ENCODE data around the gene MACROD2.

The MACROD2 gene

DNA sequence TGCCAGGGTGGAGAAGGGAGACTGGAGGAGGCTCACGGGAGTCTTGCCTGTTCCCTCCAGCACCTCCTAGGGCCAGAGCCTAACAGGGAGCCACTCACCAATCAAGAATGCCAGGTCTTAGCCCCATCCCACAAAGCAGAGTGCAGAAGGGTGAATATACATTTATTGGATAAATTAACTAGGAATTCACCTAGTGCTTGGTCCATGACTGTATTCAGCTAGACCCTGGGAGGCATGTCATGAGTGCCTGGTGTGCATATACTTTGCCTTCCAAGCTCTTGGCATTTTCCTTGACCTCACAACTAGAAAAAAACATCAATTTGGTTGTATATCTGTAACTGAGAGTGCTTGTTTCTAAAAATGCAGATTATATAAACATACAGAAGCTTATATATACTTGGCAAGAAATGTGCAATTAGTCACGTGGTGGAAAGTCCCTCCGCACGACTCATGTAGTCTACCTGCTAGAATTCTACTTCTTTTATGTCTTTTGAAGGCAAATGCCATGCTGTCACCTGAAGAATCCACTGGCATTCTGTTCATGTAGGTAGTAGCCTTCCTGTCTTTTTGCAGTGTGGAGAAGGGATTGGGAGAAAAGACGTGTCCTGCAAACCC lies 1586.9 kb downstream of the MACROD2 start:
- Histone ChIP-seq H3K36me3 (ENCODE audit: insufficient read depth, low read length) (no peaks in the 10 kb centered on the region), H3K27me3 (ENCODE audit: control insufficient read depth, insufficient read depth, low read length) (no peaks in the 10 kb centered on the region), H3K4me2 (ENCODE audit: low read length) (no peak overlapping the region), H3K4me3 (ENCODE audit: low read length) (no peak overlapping the region), H3K9me3 (replicated peaks; ENCODE audit: low read length) (no peaks in the 10 kb centered on the region), H3K9ac (ENCODE audit: low read depth, low read length) (no peak overlapping the region), H3K4me1 (ENCODE audit: control insufficient read depth, insufficient read depth, low read length) (no peaks in the 10 kb centered on the region)

GRCh38 chr20:15584507-15584906 lies 1589.2 kb downstream of the MACROD2 start:
- H3K9me3 ChIP-seq (replicated peaks; ENCODE audit: low read length): no peaks in the 10 kb centered on the region
- no peak overlapping the region for H3K4me3 ChIP-seq (ENCODE audit: low read length)
- H3K36me3 ChIP-seq (ENCODE audit: insufficient read depth, low read length): no peaks in the 10 kb centered on the region
- no peaks in the 10 kb centered on the region for H3K27me3 ChIP-seq (ENCODE audit: control insufficient read depth, insufficient read depth, low read length)
- no peaks in the 10 kb centered on the region for H3K4me1 ChIP-seq (ENCODE audit: control insufficient read depth, insufficient read depth, low read length)
- no peak overlapping the region for H3K4me2 ChIP-seq (ENCODE audit: low read length)
- H3K9ac ChIP-seq (ENCODE audit: low read depth, low read length): no peak overlapping the region

- Histone ChIP-seq H3K9ac (ENCODE audit: low read depth, low read length) (no peak overlapping the region), H3K4me3 (ENCODE audit: low read length) (no peak overlapping the region), H3K4me2 (ENCODE audit: low read length) (no peak overlapping the region), H3K9me3 (replicated peaks; ENCODE audit: low read length) (no peaks in the 10 kb centered on the region), H3K36me3 (ENCODE audit: insufficient read depth, low read length) (no peaks in the 10 kb centered on the region), H3K27me3 (ENCODE audit: control insufficient read depth, insufficient read depth, low read length) (no peaks in the 10 kb centered on the region), H3K4me1 (ENCODE audit: control insufficient read depth, insufficient read depth, low read length) (no peaks in the 10 kb centered on the region)
Measured at GRCh38 chr20:15593081-15593480, 1597.8 kb downstream of the MACROD2 start.

GRCh38 chr20:15594158-15594695 lies 1598.9 kb downstream of the MACROD2 start:
- Histone ChIP-seq H3K36me3 (ENCODE audit: insufficient read depth, low read length) (no peaks in the 10 kb centered on the region), H3K9ac (ENCODE audit: low read depth, low read length) (no peak overlapping the region), H3K4me2 (ENCODE audit: low read length) (no peak overlapping the region), H3K9me3 (replicated peaks; ENCODE audit: low read length) (no peaks in the 10 kb centered on the region), H3K4me3 (ENCODE audit: low read length) (no peak overlapping the region), H3K4me1 (ENCODE audit: control insufficient read depth, insufficient read depth, low read length) (no peaks in the 10 kb centered on the region), H3K27me3 (ENCODE audit: control insufficient read depth, insufficient read depth, low read length) (no peaks in the 10 kb centered on the region)

DNA sequence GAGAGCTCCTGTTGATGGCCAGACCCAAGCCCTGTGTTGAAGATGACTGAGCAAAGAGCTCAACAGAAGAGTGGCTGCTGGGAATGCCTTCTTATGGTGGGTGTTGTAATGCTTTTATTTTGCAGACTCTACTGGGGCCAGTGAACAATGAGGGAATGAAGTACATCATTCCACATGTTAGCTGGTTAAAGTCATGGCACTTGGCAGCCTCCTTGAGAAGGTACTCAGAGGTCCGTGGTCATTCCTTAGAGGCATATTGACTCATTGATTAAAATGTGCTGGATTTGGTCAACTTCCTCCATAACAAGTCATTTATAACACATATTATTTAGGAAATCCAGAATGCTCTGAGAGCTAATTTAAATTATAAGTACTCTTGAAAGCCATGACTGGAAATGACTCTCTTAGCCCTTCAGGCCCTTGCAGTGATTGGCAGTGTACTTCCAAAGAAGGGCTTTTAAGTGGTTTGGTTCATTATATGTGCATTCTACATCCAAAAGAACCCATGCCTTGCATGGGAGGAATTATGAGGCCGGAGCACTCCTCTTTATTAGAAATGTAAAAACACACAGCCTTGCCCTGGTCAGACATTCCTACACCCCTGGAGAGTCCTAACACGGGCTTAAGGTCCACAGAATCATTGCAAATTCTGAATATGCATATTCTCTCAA lies 1601.0 kb downstream of the MACROD2 start:
- no peaks in the 10 kb centered on the region for H3K9me3 ChIP-seq (replicated peaks; ENCODE audit: low read length)
- no peaks in the 10 kb centered on the region for H3K27me3 ChIP-seq (ENCODE audit: control insufficient read depth, insufficient read depth, low read length)
- H3K36me3 ChIP-seq (ENCODE audit: insufficient read depth, low read length): no peaks in the 10 kb centered on the region
- H3K4me3 ChIP-seq (ENCODE audit: low read length): no peak overlapping the region
- no peak overlapping the region for H3K9ac ChIP-seq (ENCODE audit: low read depth, low read length)
- no peak overlapping the region for H3K4me2 ChIP-seq (ENCODE audit: low read length)
- no peaks in the 10 kb centered on the region for H3K4me1 ChIP-seq (ENCODE audit: control insufficient read depth, insufficient read depth, low read length)

- H3K4me3 ChIP-seq (ENCODE audit: low read length): no peak overlapping the region
Measured at GRCh38 chr20:15597306-15597705, 1602.0 kb downstream of the MACROD2 start.

DNA sequence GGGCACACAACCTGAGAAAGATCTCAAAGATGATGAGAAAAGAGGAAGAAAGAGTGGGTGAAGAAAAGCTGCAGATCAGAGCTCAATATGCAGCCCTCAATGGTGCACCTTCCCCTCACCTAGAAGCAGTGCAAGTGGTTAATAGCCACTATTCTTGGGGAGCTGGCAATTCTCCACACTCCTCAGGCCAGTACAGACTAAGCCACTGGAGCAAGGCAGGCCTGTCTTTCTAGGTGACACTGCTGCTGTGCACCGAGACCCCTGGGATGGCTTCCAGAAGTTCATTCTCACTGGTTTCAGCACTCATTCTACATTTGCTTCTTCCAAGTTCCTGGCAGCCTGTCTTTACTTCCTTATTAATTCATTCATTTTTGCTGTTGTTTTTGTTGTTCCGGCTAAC lies 1604.6 kb downstream of the MACROD2 start:
- Histone ChIP-seq H3K36me3 (ENCODE audit: insufficient read depth, low read length) (no peaks in the 10 kb centered on the region), H3K4me2 (ENCODE audit: low read length) (no peak overlapping the region), H3K9ac (ENCODE audit: low read depth, low read length) (no peak overlapping the region), H3K27me3 (ENCODE audit: control insufficient read depth, insufficient read depth, low read length) (no peaks in the 10 kb centered on the region), H3K9me3 (replicated peaks; ENCODE audit: low read length) (no peaks in the 10 kb centered on the region), H3K4me3 (ENCODE audit: low read length) (no peak overlapping the region), H3K4me1 (ENCODE audit: control insufficient read depth, insufficient read depth, low read length) (no peaks in the 10 kb centered on the region)

More at GRCh38 chr20:15597306-15597705, 1602.0 kb downstream of the MACROD2 start:
- Histone ChIP-seq H3K4me1 (ENCODE audit: control insufficient read depth, insufficient read depth, low read length) (no peaks in the 10 kb centered on the region), H3K9ac (ENCODE audit: low read depth, low read length) (no peak overlapping the region), H3K9me3 (replicated peaks; ENCODE audit: low read length) (no peaks in the 10 kb centered on the region), H3K4me2 (ENCODE audit: low read length) (no peak overlapping the region), H3K27me3 (ENCODE audit: control insufficient read depth, insufficient read depth, low read length) (no peaks in the 10 kb centered on the region), H3K36me3 (ENCODE audit: insufficient read depth, low read length) (no peaks in the 10 kb centered on the region)

DNA sequence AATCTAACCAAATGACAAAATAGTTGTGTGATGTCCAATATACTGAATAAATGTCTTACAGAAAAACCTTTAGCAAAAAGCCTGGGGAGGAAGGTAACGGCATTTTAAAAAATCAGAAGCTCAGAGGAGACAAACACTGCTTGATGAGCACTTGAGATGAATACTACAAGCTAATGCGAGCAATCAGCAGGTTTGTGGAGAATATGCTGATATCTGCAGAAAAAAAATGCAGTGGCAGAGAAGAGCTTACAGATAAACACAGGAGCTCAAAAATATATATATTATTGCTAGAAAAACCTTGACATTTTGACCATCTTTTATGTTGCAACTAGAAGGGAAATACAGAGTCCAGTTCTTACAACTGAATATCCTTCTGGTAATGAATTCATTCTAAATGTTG lies 1605.2 kb downstream of the MACROD2 start:
- no peak overlapping the region for H3K9ac ChIP-seq (ENCODE audit: low read depth, low read length)
- no peaks in the 10 kb centered on the region for H3K9me3 ChIP-seq (replicated peaks; ENCODE audit: low read length)
- H3K4me1 ChIP-seq (ENCODE audit: control insufficient read depth, insufficient read depth, low read length): no peaks in the 10 kb centered on the region
- H3K27me3 ChIP-seq (ENCODE audit: control insufficient read depth, insufficient read depth, low read length): no peaks in the 10 kb centered on the region
- no peaks in the 10 kb centered on the region for H3K36me3 ChIP-seq (ENCODE audit: insufficient read depth, low read length)
- H3K4me2 ChIP-seq (ENCODE audit: low read length): no peak overlapping the region
- H3K4me3 ChIP-seq (ENCODE audit: low read length): no peak overlapping the region

DNA sequence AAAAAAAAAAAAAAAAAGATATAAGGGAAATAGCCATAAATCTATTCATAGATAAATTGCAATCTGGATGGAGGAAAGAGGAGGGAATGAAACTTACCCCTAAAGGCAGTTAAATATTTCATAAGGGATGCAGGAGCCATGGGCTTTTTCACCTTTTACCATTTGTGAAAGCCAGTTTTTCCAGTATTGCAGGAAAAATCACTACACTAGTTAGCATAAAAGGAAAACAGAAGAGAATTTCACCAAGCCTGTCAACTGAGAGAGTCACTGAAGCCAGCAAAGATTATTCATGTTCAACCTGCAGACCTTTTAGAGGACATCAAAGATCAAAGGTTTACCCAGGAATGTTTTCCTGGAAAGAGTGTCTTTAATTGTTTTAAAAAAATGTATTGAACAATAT lies 1608.2 kb downstream of the MACROD2 start:
- Histone ChIP-seq H3K4me2 (ENCODE audit: low read length) (no peak overlapping the region), H3K4me3 (ENCODE audit: low read length) (no peak overlapping the region)

DNA sequence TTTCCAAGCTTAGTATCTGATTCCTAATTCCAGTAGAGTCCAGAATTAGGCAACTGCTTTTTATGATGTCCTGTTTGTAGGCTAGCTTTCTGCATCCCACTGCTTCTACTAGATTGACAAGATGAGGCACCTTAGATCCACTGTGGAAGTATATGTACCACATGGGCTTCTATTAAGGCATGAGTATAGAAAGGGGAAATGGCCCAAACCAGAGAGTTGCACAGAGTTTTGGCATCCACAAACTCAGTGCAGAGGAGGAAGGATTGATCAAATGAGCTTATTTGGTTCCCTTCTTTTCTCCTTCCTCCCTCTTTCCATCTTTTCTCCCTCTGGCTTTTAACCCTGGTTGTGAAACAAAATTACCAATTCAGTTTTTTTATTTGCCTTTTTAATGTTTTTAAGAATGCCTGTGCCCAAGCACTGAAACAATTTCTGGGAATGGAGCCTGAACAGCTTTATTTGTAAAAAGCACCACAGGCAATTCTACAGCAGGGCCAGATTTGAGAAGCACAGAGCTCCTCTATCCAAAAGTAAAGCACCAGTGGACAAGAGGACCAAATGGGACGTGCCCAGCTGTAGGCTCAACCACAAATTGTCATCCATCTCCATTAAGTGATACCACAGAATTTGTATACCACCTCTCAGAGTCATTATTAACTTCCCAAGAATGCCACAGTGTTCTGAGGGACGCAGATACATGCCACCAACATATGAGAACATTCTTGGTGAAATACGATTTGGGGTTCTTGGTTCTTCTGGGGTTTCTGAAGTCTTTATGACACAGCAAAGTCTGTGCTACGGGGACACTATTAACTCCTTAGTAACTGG lies 1608.9 kb downstream of the MACROD2 start:
- H3K4me3 ChIP-seq (ENCODE audit: low read length): no peak overlapping the region
- H3K9me3 ChIP-seq (replicated peaks; ENCODE audit: low read length): no peaks in the 10 kb centered on the region
- H3K36me3 ChIP-seq (ENCODE audit: insufficient read depth, low read length): no peaks in the 10 kb centered on the region
- no peaks in the 10 kb centered on the region for H3K27me3 ChIP-seq (ENCODE audit: control insufficient read depth, insufficient read depth, low read length)
- no peaks in the 10 kb centered on the region for H3K4me1 ChIP-seq (ENCODE audit: control insufficient read depth, insufficient read depth, low read length)
- no peak overlapping the region for H3K4me2 ChIP-seq (ENCODE audit: low read length)
- H3K9ac ChIP-seq (ENCODE audit: low read depth, low read length): no peak overlapping the region

More for the DNA sequence above, 1608.2 kb downstream of the MACROD2 start:
- no peak overlapping the region for H3K9ac ChIP-seq (ENCODE audit: low read depth, low read length)
- no peaks in the 10 kb centered on the region for H3K27me3 ChIP-seq (ENCODE audit: control insufficient read depth, insufficient read depth, low read length)
- H3K36me3 ChIP-seq (ENCODE audit: insufficient read depth, low read length): no peaks in the 10 kb centered on the region
- H3K4me1 ChIP-seq (ENCODE audit: control insufficient read depth, insufficient read depth, low read length): no peaks in the 10 kb centered on the region
- no peaks in the 10 kb centered on the region for H3K9me3 ChIP-seq (replicated peaks; ENCODE audit: low read length)

DNA sequence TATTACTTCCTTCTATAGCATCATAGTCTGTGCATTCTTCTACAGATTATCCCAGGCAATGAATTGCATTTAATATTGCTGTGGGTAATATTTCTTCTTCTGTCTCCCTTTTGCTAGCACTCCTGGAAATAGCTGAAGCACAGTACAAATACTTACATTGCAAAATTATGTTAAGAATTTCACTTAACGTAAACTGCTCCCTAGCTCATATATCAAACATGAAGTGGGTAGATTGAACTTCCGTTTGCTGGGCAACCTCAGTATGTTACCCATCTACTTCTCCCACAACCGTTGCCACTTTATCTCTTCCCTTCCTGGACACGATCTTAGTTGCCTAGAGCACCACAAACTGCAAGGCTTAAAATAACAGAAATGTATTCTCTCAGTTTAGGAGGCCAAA lies 1614.6 kb downstream of the MACROD2 start:
- Histone ChIP-seq H3K9me3 (replicated peaks; ENCODE audit: low read length) (no peaks in the 10 kb centered on the region), H3K27me3 (ENCODE audit: control insufficient read depth, insufficient read depth, low read length) (no peaks in the 10 kb centered on the region), H3K36me3 (ENCODE audit: insufficient read depth, low read length) (no peaks in the 10 kb centered on the region), H3K9ac (ENCODE audit: low read depth, low read length) (no peak overlapping the region), H3K4me2 (ENCODE audit: low read length) (no peak overlapping the region), H3K4me1 (ENCODE audit: control insufficient read depth, insufficient read depth, low read length) (no peaks in the 10 kb centered on the region), H3K4me3 (ENCODE audit: low read length) (no peak overlapping the region)

Data from skeletal muscle satellite cell (primary cell).